ENCODE measurements around the gene HOXB13. TPM values are rescaled to one million over a fixed set of nuclear protein-coding genes. Genes with fewer than 3 reads are reported as not detected.

HOXB13 gene
- total and polyA plus RNA-seq, 2 experiments from 2014 or later: not detected

DNA sequence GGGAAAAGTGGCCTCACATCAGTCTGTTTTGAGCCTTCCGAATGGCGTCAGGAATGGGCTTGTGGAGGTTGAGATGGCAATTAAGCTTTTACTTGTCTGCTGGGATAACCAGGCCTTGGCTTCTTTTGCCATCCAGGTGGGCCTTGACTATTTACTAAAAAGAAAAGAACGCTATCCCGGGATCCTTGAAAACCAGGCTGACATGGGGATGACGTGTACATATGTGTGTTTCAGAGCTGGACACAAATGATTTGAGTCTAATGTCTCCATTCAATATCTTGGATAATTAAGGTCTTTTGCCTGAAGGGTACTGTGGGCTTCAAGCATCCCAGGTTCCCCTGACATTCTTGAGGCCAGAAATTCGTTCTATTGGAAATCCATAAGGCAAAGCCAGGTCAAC lies 32.6 kb upstream of the HOXB13 start:
- TF ChIP-seq, protein P1, sequence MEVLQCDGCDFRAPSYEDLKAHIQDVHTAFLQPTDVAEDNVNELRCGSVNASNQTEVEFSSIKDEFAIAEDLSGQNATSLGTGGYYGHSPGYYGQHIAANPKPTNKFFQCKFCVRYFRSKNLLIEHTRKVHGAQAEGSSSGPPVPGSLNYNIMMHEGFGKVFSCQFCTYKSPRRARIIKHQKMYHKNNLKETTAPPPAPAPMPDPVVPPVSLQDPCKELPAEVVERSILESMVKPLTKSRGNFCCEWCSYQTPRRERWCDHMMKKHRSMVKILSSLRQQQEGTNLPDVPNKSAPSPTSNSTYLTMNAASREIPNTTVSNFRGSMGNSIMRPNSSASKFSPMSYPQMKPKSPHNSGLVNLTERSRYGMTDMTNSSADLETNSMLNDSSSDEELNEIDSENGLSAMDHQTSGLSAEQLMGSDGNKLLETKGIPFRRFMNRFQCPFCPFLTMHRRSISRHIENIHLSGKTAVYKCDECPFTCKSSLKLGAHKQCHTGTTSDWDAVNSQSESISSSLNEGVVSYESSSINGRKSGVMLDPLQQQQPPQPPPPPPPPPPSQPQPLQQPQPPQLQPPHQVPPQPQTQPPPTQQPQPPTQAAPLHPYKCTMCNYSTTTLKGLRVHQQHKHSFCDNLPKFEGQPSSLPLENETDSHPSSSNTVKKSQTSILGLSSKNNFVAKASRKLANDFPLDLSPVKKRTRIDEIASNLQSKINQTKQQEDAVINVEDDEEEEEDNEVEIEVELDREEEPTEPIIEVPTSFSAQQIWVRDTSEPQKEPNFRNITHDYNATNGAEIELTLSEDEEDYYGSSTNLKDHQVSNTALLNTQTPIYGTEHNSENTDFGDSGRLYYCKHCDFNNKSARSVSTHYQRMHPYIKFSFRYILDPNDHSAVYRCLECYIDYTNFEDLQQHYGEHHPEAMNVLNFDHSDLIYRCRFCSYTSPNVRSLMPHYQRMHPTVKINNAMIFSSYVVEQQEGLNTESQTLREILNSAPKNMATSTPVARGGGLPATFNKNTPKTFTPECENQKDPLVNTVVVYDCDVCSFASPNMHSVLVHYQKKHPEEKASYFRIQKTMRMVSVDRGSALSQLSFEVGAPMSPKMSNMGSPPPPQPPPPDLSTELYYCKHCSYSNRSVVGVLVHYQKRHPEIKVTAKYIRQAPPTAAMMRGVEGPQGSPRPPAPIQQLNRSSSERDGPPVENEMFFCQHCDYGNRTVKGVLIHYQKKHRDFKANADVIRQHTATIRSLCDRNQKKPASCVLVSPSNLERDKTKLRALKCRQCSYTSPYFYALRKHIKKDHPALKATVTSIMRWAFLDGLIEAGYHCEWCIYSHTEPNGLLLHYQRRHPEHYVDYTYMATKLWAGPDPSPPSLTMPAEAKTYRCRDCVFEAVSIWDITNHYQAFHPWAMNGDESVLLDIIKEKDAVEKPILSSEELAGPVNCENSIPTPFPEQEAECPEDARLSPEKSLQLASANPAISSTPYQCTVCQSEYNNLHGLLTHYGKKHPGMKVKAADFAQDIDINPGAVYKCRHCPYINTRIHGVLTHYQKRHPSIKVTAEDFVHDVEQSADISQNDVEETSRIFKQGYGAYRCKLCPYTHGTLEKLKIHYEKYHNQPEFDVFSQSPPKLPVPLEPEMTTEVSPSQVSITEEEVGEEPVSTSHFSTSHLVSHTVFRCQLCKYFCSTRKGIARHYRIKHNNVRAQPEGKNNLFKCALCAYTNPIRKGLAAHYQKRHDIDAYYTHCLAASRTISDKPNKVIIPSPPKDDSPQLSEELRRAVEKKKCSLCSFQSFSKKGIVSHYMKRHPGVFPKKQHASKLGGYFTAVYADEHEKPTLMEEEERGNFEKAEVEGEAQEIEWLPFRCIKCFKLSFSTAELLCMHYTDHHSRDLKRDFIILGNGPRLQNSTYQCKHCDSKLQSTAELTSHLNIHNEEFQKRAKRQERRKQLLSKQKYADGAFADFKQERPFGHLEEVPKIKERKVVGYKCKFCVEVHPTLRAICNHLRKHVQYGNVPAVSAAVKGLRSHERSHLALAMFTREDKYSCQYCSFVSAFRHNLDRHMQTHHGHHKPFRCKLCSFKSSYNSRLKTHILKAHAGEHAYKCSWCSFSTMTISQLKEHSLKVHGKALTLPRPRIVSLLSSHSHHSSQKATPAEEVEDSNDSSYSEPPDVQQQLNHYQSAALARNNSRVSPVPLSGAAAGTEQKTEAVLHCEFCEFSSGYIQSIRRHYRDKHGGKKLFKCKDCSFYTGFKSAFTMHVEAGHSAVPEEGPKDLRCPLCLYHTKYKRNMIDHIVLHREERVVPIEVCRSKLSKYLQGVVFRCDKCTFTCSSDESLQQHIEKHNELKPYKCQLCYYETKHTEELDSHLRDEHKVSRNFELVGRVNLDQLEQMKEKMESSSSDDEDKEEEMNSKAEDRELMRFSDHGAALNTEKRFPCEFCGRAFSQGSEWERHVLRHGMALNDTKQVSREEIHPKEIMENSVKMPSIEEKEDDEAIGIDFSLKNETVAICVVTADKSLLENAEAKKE (CRISPR knock-in tag; IDR thresholded peaks at IDR 0.05): no peak
- TF ChIP-seq, protein P2, sequence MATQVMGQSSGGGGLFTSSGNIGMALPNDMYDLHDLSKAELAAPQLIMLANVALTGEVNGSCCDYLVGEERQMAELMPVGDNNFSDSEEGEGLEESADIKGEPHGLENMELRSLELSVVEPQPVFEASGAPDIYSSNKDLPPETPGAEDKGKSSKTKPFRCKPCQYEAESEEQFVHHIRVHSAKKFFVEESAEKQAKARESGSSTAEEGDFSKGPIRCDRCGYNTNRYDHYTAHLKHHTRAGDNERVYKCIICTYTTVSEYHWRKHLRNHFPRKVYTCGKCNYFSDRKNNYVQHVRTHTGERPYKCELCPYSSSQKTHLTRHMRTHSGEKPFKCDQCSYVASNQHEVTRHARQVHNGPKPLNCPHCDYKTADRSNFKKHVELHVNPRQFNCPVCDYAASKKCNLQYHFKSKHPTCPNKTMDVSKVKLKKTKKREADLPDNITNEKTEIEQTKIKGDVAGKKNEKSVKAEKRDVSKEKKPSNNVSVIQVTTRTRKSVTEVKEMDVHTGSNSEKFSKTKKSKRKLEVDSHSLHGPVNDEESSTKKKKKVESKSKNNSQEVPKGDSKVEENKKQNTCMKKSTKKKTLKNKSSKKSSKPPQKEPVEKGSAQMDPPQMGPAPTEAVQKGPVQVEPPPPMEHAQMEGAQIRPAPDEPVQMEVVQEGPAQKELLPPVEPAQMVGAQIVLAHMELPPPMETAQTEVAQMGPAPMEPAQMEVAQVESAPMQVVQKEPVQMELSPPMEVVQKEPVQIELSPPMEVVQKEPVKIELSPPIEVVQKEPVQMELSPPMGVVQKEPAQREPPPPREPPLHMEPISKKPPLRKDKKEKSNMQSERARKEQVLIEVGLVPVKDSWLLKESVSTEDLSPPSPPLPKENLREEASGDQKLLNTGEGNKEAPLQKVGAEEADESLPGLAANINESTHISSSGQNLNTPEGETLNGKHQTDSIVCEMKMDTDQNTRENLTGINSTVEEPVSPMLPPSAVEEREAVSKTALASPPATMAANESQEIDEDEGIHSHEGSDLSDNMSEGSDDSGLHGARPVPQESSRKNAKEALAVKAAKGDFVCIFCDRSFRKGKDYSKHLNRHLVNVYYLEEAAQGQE (IDR thresholded peaks at IDR 0.05; ENCODE audit: unreplicated experiment): no peak
- TF ChIP-seq STAT1 (IDR thresholded peaks at IDR 0.05; ENCODE audit: unreplicated experiment) (no peak), ZNF331 (CRISPR knock-in tag; IDR thresholded peaks at IDR 0.05; ENCODE audit: low read depth) (no peak), EZH2 (IDR thresholded peaks at IDR 0.05; ENCODE audit: low read depth, unreplicated experiment) (no peak), JUNB (IDR thresholded peaks at IDR 0.05; ENCODE audit: unreplicated experiment) (no peak), POLR2AphosphoS5 (IDR thresholded peaks at IDR 0.05; ENCODE audit: low read depth) (no peak), CREB1 (CRISPR knock-in tag; IDR thresholded peaks at IDR 0.05; ENCODE audit: low read depth) (no peak), EZH2phosphoT487 (IDR thresholded peaks at IDR 0.05; ENCODE audit: unreplicated experiment) (no peak)
- TF ChIP-seq, protein P3, sequence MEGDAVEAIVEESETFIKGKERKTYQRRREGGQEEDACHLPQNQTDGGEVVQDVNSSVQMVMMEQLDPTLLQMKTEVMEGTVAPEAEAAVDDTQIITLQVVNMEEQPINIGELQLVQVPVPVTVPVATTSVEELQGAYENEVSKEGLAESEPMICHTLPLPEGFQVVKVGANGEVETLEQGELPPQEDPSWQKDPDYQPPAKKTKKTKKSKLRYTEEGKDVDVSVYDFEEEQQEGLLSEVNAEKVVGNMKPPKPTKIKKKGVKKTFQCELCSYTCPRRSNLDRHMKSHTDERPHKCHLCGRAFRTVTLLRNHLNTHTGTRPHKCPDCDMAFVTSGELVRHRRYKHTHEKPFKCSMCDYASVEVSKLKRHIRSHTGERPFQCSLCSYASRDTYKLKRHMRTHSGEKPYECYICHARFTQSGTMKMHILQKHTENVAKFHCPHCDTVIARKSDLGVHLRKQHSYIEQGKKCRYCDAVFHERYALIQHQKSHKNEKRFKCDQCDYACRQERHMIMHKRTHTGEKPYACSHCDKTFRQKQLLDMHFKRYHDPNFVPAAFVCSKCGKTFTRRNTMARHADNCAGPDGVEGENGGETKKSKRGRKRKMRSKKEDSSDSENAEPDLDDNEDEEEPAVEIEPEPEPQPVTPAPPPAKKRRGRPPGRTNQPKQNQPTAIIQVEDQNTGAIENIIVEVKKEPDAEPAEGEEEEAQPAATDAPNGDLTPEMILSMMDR (conservative IDR thresholded peaks at IDR 0.05; ENCODE audit: low read depth in 2 of 2): no peak
- TF ChIP-seq, protein P4, sequence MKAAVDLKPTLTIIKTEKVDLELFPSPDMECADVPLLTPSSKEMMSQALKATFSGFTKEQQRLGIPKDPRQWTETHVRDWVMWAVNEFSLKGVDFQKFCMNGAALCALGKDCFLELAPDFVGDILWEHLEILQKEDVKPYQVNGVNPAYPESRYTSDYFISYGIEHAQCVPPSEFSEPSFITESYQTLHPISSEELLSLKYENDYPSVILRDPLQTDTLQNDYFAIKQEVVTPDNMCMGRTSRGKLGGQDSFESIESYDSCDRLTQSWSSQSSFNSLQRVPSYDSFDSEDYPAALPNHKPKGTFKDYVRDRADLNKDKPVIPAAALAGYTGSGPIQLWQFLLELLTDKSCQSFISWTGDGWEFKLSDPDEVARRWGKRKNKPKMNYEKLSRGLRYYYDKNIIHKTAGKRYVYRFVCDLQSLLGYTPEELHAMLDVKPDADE (IDR thresholded peaks at IDR 0.05): no peak
- Histone ChIP-seq H4K20me1 (replicated peaks; ENCODE audit: insufficient read depth) (peaks cover 3% of the 10 kb centered on the region; the same call in 1 of the 2 replicates), H3K36me3 (ENCODE audit: insufficient read depth) (no peaks in the 10 kb centered on the region), H3K9me2 (ENCODE audit: insufficient read depth) (no peaks in the 10 kb centered on the region), H3K4me3 (no peak overlapping the region), H3K79me2 (replicated peaks; ENCODE audit: insufficient read depth) (no peaks in the 10 kb centered on the region), H3K4me2 (no peak overlapping the region), H3K27ac (ENCODE audit: low read depth) (no peak overlapping the region), H3K27me3 (ENCODE audit: insufficient read depth) (peaks cover 94% of the 10 kb centered on the region), H2AFZ (no peak overlapping the region), H3K4me1 (ENCODE audit: insufficient read depth) (no peaks in the 10 kb centered on the region), H3F3A (replicated peaks; ENCODE audit: low read depth) (no peaks in the 10 kb centered on the region)
- Mint-ChIP-seq H3K27ac (no peak overlapping the region), H3K4me1 (no peaks in the 10 kb centered on the region; the same call in 2 of the 3 replicates), H3K36me3 (ENCODE audit: low read depth) (no peaks in the 10 kb centered on the region), H3K27me3 (ENCODE audit: insufficient read depth, low read depth, poor library complexity) (peaks cover 42% of the 10 kb centered on the region), H3K9me3 (no peaks in the 10 kb centered on the region), H3K4me3 (no peak overlapping the region)
- no peak for ATAC-seq
- DNase-seq (ENCODE audit: low spot score): no peak

Measured in GM23338 (cell line).